T-helper 22 cell (primary cell): ENCODE results near the gene HECTD2.
"Not testable (repeated sequence)": the region's sequence is repeated elsewhere in the genome, so short reads cannot be mapped to it uniquely, and the experiment has no call there.

Experiments used
- DNase-seq: peaks from one replicate; pipeline ENCODE4 v3.0.0-alpha.2; 2020; ENCODE audit warnings: low read depth

HECTD2 gene

DNA sequence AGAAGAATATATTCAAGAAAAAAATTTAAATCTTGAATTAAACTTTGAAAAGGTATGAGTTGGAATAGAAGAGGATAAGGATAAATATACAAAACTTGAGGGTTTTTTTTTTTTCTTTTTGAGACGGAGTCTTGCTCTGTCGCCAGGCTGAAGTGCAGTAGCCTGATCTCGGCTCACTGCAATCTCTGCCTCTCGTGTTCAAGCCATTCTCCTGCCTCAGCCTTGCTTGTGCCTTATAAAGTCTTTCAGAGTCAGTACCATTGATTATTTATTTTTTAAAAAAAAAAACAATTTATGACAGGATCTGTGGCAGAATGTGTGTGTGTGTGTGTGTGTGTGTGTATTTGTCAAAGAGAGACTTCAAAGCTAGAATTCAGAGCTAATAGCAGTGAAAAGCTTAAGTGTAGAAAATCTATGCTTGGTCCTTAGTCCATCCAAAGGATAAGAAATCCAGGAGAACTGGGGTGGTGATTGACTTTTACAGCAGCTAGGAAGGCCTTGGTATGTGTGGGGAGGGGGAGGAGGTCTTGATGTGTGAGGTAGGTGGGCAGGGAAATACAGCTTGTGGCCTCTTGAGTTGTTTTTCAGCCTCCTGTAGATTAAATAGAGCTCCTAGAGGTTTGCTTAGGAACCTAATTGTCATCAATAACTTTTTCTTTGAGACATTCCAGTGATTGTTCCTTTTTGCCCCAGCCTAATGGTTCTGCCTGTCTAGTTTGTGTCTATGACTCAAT is 2.4 kb downstream of the HECTD2 start:
- DNase-seq, result no peak

GRCh38 chr10:91415816-91416215 is 5.7 kb downstream of the HECTD2 start:
- DNase-seq, result no peak

DNA sequence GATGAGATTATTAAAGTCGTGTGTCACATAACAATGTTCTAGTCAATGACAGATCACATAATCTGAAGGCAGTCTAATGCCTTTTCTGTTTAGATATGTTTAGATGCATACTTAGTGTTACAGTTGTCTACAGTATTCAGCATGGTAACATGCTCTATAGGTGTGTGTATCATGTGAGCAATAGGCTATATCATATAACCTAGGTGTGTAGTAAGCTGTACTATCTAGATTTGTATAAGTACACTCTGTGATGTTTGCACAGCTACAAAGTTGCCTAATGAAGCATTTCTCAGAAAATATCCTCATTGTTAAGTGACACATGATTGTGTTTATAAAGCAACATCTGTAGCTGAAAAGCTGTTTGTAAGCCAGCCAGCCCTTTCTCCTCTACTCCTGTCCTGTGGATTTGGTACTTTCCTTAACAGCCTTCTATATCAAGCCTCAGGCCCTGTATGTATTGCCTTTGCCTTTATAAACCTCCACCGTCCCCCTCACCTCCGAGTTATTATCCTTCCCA is 6.3 kb downstream of the HECTD2 start:
- DNase-seq, result no peak

GRCh38 chr10:91418416-91418815 is 8.3 kb downstream of the HECTD2 start:
- DNase-seq, result no peak

- no peak for DNase-seq
Measured at GRCh38 chr10:91420868-91421267, 10.7 kb downstream of the HECTD2 start.

DNA sequence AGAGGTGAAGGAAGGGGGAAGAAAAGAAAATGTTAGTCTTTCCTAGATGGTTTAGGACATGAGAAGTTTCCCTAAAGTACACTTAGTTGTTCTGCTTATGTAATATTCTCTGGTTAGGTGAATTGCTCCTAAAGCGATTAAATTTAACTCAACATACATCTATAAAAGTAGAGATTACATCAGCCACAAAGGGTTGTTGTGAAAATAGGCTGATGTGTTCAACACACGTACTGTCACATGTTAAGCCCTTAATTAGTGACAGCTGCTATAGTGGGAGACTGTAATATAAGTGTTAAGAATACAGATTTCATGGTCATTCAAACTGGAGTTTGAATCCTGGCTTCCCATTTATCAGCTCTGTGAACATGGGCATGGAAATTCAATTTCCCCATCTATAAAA is 12.8 kb downstream of the HECTD2 start:
- no peak for DNase-seq

- no peak for DNase-seq
Measured at GRCh38 chr10:91424016-91424415, 13.9 kb downstream of the HECTD2 start.

DNA sequence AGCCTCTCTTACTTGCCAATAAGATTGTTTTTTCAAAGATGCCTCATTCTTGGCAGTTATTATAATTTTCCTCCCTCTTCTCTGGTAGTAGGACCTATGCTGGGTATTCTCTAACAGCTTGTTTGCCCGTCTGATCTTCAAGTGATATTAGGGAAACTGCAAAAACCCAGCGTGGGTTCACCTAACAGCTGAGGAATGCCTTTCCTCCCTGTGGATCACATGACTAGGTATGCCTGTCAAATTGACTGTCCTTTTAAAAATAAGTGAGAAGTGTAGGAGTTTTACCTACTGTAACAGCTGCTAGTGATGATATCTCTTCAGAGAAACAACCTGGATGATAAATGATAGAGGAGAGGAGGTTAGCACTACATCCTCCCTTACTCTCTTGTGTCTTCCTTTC is 22.0 kb downstream of the HECTD2 start:
- no peak for DNase-seq

DNA sequence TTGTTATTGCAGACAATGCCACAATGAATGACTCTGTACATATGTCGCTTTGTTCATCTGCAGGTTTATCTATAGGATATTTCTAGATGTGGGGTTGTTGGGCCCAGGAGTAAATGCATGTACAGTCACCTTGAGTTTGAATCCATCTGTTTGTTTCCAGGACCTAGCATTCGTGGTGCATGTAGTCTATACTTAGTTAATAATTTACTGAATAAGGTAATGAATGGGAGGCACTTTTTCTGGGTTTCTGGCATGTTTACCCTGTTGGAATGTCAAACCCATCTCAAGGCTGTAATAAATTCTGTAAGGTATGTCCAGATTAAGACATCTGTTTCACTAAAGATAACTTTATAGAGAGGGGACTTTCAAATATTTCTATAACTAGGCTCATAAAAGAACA is 23.5 kb downstream of the HECTD2 start:
- no peak for DNase-seq

DNA sequence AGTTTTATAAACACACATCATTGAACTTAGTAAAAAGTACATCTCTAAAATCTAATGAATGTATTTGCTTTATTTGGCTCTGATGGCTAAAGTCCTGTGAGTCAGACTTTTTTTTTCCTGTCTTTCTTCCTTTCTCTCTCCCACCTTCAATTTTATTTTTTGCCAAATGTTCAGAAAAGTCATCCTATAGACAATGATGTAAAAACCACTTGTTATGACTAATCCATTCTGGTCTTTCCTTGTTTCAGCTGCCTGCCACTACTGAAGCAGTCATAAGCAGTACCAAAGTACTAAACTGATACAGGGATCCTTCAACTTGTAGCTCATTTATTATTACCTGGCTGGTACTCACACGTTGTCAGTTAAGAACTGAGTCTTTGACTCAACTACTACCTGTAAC is 23.9 kb downstream of the HECTD2 start:
- DNase-seq, result no peak

DNA sequence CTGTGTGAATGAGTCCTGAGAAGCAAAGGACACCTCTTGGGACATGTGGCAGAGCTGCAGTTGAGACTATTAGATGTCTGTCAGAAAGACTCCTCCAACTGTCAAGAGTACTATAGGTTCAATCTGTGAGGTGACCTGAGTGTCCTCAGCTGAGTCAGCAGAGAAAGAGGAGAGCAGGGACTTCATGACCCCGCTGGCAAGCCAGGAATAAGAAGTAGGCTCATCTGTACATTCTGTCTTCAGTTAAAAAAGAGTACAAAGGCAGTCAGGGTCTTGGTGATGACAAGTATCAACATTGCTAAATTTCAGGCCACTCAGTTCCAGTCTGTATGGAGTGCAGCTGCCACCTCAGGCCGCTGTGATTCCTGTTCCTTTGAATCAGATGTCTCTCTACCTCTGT is 25.1 kb downstream of the HECTD2 start:
- no peak for DNase-seq

- DNase-seq, result not testable (repeated sequence)
Measured at GRCh38 chr10:91438228-91438627, 28.1 kb downstream of the HECTD2 start.

DNA sequence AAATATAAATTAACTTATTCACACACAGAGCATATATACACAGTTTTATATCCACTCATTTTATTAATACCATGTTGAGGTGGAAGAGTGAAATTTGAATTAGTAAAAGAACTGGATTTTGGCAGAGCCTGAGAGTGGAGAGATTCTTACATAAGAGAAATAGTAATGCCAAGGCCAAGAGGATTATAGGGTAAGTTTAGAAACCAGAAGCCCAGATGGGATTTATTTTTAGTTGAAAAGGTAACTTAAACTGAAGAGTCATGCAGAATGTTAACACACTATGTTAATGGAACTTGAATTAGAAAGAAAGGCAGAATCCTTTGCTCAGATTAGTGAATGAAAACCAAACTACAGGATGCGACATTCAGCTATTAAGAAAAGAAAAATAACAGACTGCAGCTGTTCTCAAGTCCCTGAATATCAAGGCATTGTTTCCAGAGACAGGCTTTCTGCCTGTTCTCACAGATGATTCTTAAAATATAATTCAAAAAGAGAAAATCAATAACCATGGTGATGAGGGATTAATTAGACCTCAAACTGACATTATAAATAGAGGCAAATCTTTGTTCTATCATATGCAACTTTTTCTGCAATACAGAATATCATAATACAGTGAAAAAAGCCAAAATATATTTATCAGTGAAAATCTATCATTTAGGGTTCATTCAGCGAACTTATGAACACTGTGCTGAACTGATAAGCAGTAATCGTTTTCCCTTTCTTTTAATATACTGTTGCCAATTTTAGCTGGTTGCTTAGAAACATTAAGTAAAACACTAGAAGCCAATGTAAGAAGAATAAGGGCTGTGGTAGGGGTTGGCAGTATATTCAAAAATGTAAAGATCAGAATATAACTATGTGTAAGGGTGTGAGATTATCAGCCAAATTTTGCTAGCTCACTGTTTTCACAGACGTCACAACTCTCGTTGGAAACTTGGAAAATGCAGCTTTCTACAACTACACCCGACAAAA is 34.4 kb downstream of the HECTD2 start:
- no peak for DNase-seq

DNA sequence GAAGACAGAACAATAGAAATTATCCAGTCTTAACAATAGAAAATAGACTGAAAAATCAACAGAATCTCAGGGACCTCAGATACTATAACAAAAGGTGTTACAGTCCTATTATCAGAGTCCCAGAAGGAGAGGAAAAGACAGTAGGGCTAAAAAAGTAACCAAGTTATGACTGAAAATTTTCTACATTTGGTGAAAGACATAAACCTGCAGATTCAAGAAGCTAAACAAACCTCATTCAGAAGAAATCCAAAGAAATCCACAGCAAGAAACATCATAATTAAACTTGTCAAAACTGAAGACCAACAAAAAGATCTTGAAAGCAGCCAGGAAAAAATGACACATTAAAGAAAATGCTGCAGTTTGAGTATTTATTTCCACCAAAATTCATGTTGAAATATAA is 41.9 kb downstream of the HECTD2 start:
- DNase-seq, result no peak

- DNase-seq, result no peak
Measured at GRCh38 chr10:91453535-91453934, 43.4 kb downstream of the HECTD2 start.

DNA sequence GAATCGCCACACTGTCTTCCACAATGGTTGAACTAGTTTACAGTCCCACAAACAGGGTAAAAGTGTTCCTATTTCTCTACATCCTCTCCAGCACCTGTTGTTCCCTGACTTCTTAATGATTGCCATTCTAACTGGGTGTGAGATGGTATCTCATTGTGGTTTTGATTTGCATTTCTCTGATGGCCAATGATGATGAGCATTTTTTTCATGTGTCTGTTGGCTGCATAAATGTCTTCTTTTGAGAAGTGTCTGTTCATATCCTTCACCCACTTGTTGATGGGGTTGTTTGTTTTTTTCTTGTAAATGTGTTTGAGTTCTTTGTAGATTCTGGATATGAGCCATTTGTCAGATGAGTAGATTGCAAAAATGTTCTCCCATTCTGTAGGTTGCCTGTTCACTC is 45.0 kb downstream of the HECTD2 start:
- not testable (repeated sequence) for DNase-seq

- DNase-seq, result no peak
Measured at GRCh38 chr10:91460681-91461080, 50.5 kb downstream of the HECTD2 start.

- DNase-seq, result no peak
Measured at GRCh38 chr10:91462423-91462822, 52.3 kb downstream of the HECTD2 start.

- no peak for DNase-seq
Measured at GRCh38 chr10:91464500-91464899, 54.4 kb downstream of the HECTD2 start.

- no peak for DNase-seq
Measured at GRCh38 chr10:91465261-91465660, 55.1 kb downstream of the HECTD2 start.

- DNase-seq, result no peak
Measured at GRCh38 chr10:91467114-91467513, 57.0 kb downstream of the HECTD2 start.

GRCh38 chr10:91471602-91472001 is 61.5 kb downstream of the HECTD2 start:
- DNase-seq, result no peak

DNA sequence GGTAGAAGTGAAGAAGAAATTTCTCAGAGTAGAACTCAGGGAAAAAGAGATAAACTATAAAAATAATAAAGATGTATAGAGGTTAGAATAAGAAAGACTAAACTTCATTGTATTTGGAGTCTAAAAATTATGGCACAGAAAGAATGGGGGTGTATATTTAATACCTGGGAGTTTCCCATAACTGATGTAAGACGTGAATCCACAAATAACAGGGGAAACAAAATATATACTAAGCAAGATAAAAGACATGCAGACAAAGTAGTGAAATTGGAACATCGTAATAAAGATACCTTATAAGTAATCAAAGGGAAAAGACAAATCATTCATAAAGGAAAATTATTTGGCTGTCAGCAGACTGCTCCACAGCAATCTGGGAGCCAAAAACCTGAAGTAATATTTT is 62.8 kb downstream of the HECTD2 start:
- DNase-seq, result no peak
